Neural progenitor cell (in vitro differentiated cells): ENCODE measurements around the gene USP44. TPM values are rescaled to one million over a fixed set of nuclear protein-coding genes. Genes with fewer than 3 reads are reported as not detected.
A peak's percentile ranks its signal among the peaks of the same experiment; 100 is the strongest.

Source experiments
- DNase-seq: peaks from one replicate; pipeline ENCODE4 v3.0.0-alpha.2; 2016; ENCODE audit warnings: low spot score
- H2AFZ ChIP-seq: fragments of 200-600 bp; sonication (generic); replicated peaks from 2 replicates; pipeline ENCODE4 v1.6.1; 2016; ENCODE audit warnings: antibody characterized with exemption
- H3F3A ChIP-seq: fragments of 200-600 bp; sonication (generic); 2 replicates; pipeline ENCODE4 v1.6.1; 2016; ENCODE audit warnings: antibody characterized with exemption, low read depth
- H3K27ac ChIP-seq: fragments of 200-600 bp; sonication (generic); 2 replicates; pipeline ENCODE4 v1.5.1; 2016; ENCODE audit warnings: mild to moderate bottlenecking
- H3K27me3 ChIP-seq: fragments of 200-600 bp; sonication (generic); 2 replicates; pipeline ENCODE4 v1.6.1; 2016; ENCODE audit warnings: mild to moderate bottlenecking, moderate library complexity
- H3K36me3 ChIP-seq: fragments of 200-600 bp; sonication (generic); 2 replicates; pipeline ENCODE4 v1.5.1; 2016
- H3K4me1 ChIP-seq: fragments of 200-600 bp; sonication (generic); 2 replicates; pipeline ENCODE4 v1.6.1; 2016; ENCODE audit warnings: mixed run types
- H3K4me2 ChIP-seq: fragments of 200-600 bp; sonication (generic); 2 replicates; pipeline ENCODE4 v1.6.1; 2016
- H3K4me3 ChIP-seq: fragments of 200-600 bp; sonication (generic); 2 replicates; pipeline ENCODE4 v1.5.1; 2016
- H3K79me2 ChIP-seq: fragments of 200-600 bp; sonication (generic); 2 replicates; pipeline ENCODE4 v1.6.1; 2016; ENCODE audit warnings: low read depth
- H3K9ac ChIP-seq: fragments of 200-600 bp; sonication (generic); 2 replicates; pipeline ENCODE4 v1.6.1; 2016
- H3K9me3 ChIP-seq: fragments of 200-600 bp; sonication (generic); 2 replicates; pipeline ENCODE4 v1.5.1; 2016; ENCODE audit warnings: low read depth
- H4K20me1 ChIP-seq: fragments of 200-600 bp; sonication (generic); 2 replicates; pipeline ENCODE4 v1.6.1; 2016; ENCODE audit warnings: low read depth
- H3K27ac Mint-ChIP-seq: 3 replicates; pipeline ENCODE4 v1.8.0; 2021; ENCODE audit warnings: mixed read lengths
- H3K27me3 Mint-ChIP-seq: 2 replicates; pipeline ENCODE4 v1.8.0; 2022; ENCODE audit warnings: low read depth, mild to moderate bottlenecking, inconsistent platforms, moderate library complexity, mixed read lengths; ENCODE audit not compliant: insufficient read depth
- H3K36me3 Mint-ChIP-seq: 3 replicates; pipeline ENCODE4 v1.8.0; 2021; ENCODE audit warnings: mixed read lengths
- H3K4me1 Mint-ChIP-seq: 3 replicates; pipeline ENCODE4 v1.8.0; 2021; ENCODE audit warnings: mixed read lengths
- H3K4me3 Mint-ChIP-seq: 3 replicates; pipeline ENCODE4 v1.8.0; 2021; ENCODE audit warnings: mild to moderate bottlenecking, moderate library complexity, mixed read lengths
- H3K9me3 Mint-ChIP-seq: 3 replicates; pipeline ENCODE4 v1.8.0; 2020; ENCODE audit warnings: mixed read lengths
- CTCF ChIP-seq: fragments of 200-600 bp; sonication (generic); IDR thresholded peaks from 2 replicates; pipeline ENCODE4 v1.5.1; 2017; ENCODE audit warnings: antibody characterized with exemption, mild to moderate bottlenecking
- EZH2 ChIP-seq: fragments of 200-600 bp; sonication (generic); IDR thresholded peaks from 2 replicates; pipeline ENCODE4 v1.6.1; 2017; ENCODE audit warnings: antibody characterized with exemption, mild to moderate bottlenecking, moderate library complexity
- EZH2phosphoT487 ChIP-seq: fragments of 200-600 bp; sonication (generic); IDR thresholded peaks from 2 replicates; pipeline ENCODE4 v1.6.1; 2017; ENCODE audit warnings: antibody characterized with exemption
- total RNA-seq: library from RNA; depleted of rRNA; stranded (reverse); fragments of >200 nt; gene quantifications from 2 replicates; pipeline ENCODE4 v1.2.3, GENCODE V29; 2015; ENCODE audit warnings: low replicate concordance

USP44 gene
- total RNA-seq, 1 donor from 2014 or later, result 79.4 TPM

- H4K20me1 ChIP-seq, result no peaks in the 10 kb centered on the region
- H3K27me3 ChIP-seq, result no peaks in the 10 kb centered on the region
- no peaks in the 10 kb centered on the region for H3K36me3 ChIP-seq
- no peak overlapping the region for H2AFZ ChIP-seq
- Mint-ChIP-seq H3K36me3 (peaks cover 8% of the 10 kb centered on the region), H3K4me3 (peak overlapping the region; percentile 89), H3K27ac (no peak overlapping the region), H3K4me1 (peaks cover 42% of the 10 kb centered on the region), H3K27me3 (peaks cover 5% of the 10 kb centered on the region), H3K9me3 (peaks cover 7% of the 10 kb centered on the region)
- peaks cover 58% of the 10 kb centered on the region for H3F3A ChIP-seq
- H3K79me2 ChIP-seq, result peaks cover 84% of the 10 kb centered on the region
- peak overlapping the region; percentile 94 for H3K27ac ChIP-seq
- TF ChIP-seq CTCF (no peak), EZH2 (no peak), EZH2phosphoT487 (no peak)
- H3K9me3 ChIP-seq, result peaks cover 4% of the 10 kb centered on the region
- peak overlapping the region; percentile 96 for H3K4me3 ChIP-seq
- peaks cover 43% of the 10 kb centered on the region for H3K4me1 ChIP-seq
- no peak overlapping the region for H3K9ac ChIP-seq
- peak overlapping the region; percentile 93 for H3K4me2 ChIP-seq
- peak; percentile 59 for DNase-seq
Measured at GRCh38 chr12:95546491-95546813, 4.8 kb downstream of the USP44 start.

GRCh38 chr12:95545731-95546490 lies 5.4 kb downstream of the USP44 start:
- Histone ChIP-seq H3K36me3 (no peaks in the 10 kb centered on the region), H3F3A (peaks cover 52% of the 10 kb centered on the region), H2AFZ (no peak overlapping the region), H3K4me1 (peaks cover 38% of the 10 kb centered on the region), H3K9ac (no peak overlapping the region), H3K79me2 (peaks cover 90% of the 10 kb centered on the region), H3K4me2 (peak overlapping the region; percentile 93), H3K9me3 (peaks cover 4% of the 10 kb centered on the region), H3K27ac (peak overlapping the region; percentile 44), H3K4me3 (peak overlapping the region; percentile 96), H4K20me1 (no peaks in the 10 kb centered on the region), H3K27me3 (no peaks in the 10 kb centered on the region)
- Mint-ChIP-seq H3K4me1 (peaks cover 37% of the 10 kb centered on the region), H3K36me3 (peaks cover 8% of the 10 kb centered on the region), H3K27ac (peak overlapping the region; percentile 9), H3K4me3 (peak overlapping the region; percentile 89), H3K27me3 (peaks cover 5% of the 10 kb centered on the region), H3K9me3 (peaks cover 7% of the 10 kb centered on the region)
- TF ChIP-seq EZH2phosphoT487 (no peak), EZH2 (no peak)
- DNase-seq, result peak; percentile 58

- Mint-ChIP-seq H3K36me3 (peaks cover 8% of the 10 kb centered on the region), H3K9me3 (peaks cover 7% of the 10 kb centered on the region), H3K4me3 (peak overlapping the region; percentile 68), H3K27ac (no peak overlapping the region), H3K27me3 (peaks cover 5% of the 10 kb centered on the region), H3K4me1 (peaks cover 32% of the 10 kb centered on the region)
- Histone ChIP-seq H3K9me3 (peaks cover 4% of the 10 kb centered on the region), H3F3A (peaks cover 46% of the 10 kb centered on the region), H3K27me3 (no peaks in the 10 kb centered on the region), H4K20me1 (no peaks in the 10 kb centered on the region), H3K9ac (no peak overlapping the region), H3K79me2 (peaks cover 93% of the 10 kb centered on the region), H3K4me2 (peak overlapping the region; percentile 93), H3K4me1 (peaks cover 32% of the 10 kb centered on the region), H3K4me3 (peak overlapping the region; percentile 96), H2AFZ (no peak overlapping the region), H3K36me3 (no peaks in the 10 kb centered on the region), H3K27ac (peak overlapping the region; percentile 44)
- DNase-seq, result no peak
- TF ChIP-seq EZH2phosphoT487 (no peak), EZH2 (no peak), CTCF (no peak)
Measured at GRCh38 chr12:95545303-95545702, 6.0 kb downstream of the USP44 start.

GRCh38 chr12:95544756-95545155 lies 6.5 kb downstream of the USP44 start:
- peak overlapping the region; percentile 96 for H3K4me3 ChIP-seq
- peaks cover 45% of the 10 kb centered on the region for H3F3A ChIP-seq
- Mint-ChIP-seq H3K27ac (no peak overlapping the region), H3K36me3 (peaks cover 11% of the 10 kb centered on the region), H3K4me3 (no peak overlapping the region), H3K4me1 (peaks cover 32% of the 10 kb centered on the region), H3K27me3 (peaks cover 5% of the 10 kb centered on the region), H3K9me3 (peaks cover 7% of the 10 kb centered on the region)
- H3K9me3 ChIP-seq, result peaks cover 4% of the 10 kb centered on the region
- H3K79me2 ChIP-seq, result peaks cover 93% of the 10 kb centered on the region
- peaks cover 29% of the 10 kb centered on the region for H3K4me1 ChIP-seq
- no peaks in the 10 kb centered on the region for H3K27me3 ChIP-seq
- TF ChIP-seq EZH2 (no peak), EZH2phosphoT487 (no peak), CTCF (no peak)
- H2AFZ ChIP-seq, result no peak overlapping the region
- H3K27ac ChIP-seq, result no peak overlapping the region
- peak overlapping the region; percentile 93 for H3K4me2 ChIP-seq
- DNase-seq, result no peak
- H3K36me3 ChIP-seq, result no peaks in the 10 kb centered on the region
- H4K20me1 ChIP-seq, result no peaks in the 10 kb centered on the region
- no peak overlapping the region for H3K9ac ChIP-seq
